Esophagus muscularis mucosa (tissue), 4 donors: ENCODE results near the gene SLC24A3.

Experiments
- CTCF ChIP-seq, 3 experiments: fragments of 200-600 bp in 2 of 3; fragments of 450-650 bp in 1 of 3; sonication (generic) in 2 of 3; IDR thresholded peaks; one replicate each; pipeline ENCODE4 v1.5.1; 2017 to 2019; ENCODE audit warnings: antibody characterized with exemption in 3 of 3, mild to moderate bottlenecking in 2 of 3, moderate library complexity in 1 of 3
- EP300 ChIP-seq: sonication (generic); formaldehyde crosslinking; IDR thresholded peaks from one replicate; pipeline ENCODE4 v1.6.1; 2017; ENCODE audit warnings: antibody characterized with exemption
- POLR2A ChIP-seq: fragments of 450-650 bp; IDR thresholded peaks from one replicate; pipeline ENCODE4 v1.6.1; 2017; ENCODE audit warnings: antibody characterized with exemption, moderate library complexity, mild to moderate bottlenecking, low read depth
- POLR2AphosphoS5 ChIP-seq, 2 donors: sonication (generic); formaldehyde crosslinking; IDR thresholded peaks; one replicate each; pipeline ENCODE4 v1.6.1; 2017; ENCODE audit warnings: antibody characterized with exemption in 2 of 2

- no peak for TF ChIP-seq POLR2A
- no peak for TF ChIP-seq CTCF (IDR thresholded peaks at IDR 0.05)
- TF ChIP-seq POLR2AphosphoS5 (IDR thresholded peaks at IDR 0.05): no peak
- no peak for TF ChIP-seq EP300
Observed at GRCh38 chr20:19172637-19173036, 39.8 kb upstream of the SLC24A3 start.
